ENCODE measurements around the gene SEBOX. TPM values are rescaled to one million over a fixed set of nuclear protein-coding genes. Genes with fewer than 3 reads are reported as not detected.

The SEBOX gene
- polyA plus RNA-seq, 2 of the 4 experiments (the other 2 are of a cell fraction): not detected

DNA sequence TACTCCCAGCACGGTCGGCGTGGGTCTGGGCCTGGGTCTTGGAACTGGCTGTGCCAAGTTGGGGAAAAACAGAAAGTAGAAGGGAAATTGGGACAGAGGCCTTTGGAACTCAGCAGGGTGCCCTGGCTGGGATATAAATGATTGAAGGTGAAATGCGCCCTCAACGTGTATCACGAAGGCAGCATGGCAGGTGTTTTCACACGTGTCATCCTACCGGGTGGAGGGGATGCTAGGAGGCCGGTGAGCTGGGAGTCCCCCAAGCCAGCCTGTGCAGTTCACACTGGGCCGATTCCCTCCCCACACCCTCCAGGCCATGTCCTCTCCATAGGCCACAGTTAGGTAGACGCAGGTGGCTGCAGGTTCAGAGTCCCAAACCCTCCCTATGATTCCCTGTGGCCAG is 23.5 kb downstream of the SEBOX start:
- no peak for FAIRE-seq
- ChIA-PET POLR2A (no interaction called here), CTCF (interaction anchor here (2.1 kb wide), 1 partner anchor 109 kb away, joined by 6 read pairs; no protein-coding TSS in a partner anchor)
- WGBS (ENCODE audit: missing lambda C conversion rate): 93% methylated on average over 11 of the region's 11 CpGs
- no peak for DNase-seq (ENCODE audit: low read depth in 1 of 2, low spot score in 1 of 2)
- H3K4me2 ChIP-seq: no peak overlapping the region
- no peak overlapping the region for H3K4me3 ChIP-seq
- H3K9me3 ChIP-seq: no peaks in the 10 kb centered on the region
- TF ChIP-seq CEBPB (IDR thresholded peaks at IDR 0.05): no peak
- TF ChIP-seq RFX5 (IDR thresholded peaks at IDR 0.05): no peak
- no peak for TF ChIP-seq EHMT2 (IDR thresholded peaks at IDR 0.05; ENCODE audit: low read depth)
- no peak for TF ChIP-seq MYC (IDR thresholded peaks at IDR 0.05; ENCODE audit: borderline replicate concordance, low read length)
- no peak for TF ChIP-seq TP53 (CRISPR knock-in tag; IDR thresholded peaks at IDR 0.05)
- TF ChIP-seq, protein P1, sequence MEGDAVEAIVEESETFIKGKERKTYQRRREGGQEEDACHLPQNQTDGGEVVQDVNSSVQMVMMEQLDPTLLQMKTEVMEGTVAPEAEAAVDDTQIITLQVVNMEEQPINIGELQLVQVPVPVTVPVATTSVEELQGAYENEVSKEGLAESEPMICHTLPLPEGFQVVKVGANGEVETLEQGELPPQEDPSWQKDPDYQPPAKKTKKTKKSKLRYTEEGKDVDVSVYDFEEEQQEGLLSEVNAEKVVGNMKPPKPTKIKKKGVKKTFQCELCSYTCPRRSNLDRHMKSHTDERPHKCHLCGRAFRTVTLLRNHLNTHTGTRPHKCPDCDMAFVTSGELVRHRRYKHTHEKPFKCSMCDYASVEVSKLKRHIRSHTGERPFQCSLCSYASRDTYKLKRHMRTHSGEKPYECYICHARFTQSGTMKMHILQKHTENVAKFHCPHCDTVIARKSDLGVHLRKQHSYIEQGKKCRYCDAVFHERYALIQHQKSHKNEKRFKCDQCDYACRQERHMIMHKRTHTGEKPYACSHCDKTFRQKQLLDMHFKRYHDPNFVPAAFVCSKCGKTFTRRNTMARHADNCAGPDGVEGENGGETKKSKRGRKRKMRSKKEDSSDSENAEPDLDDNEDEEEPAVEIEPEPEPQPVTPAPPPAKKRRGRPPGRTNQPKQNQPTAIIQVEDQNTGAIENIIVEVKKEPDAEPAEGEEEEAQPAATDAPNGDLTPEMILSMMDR (IDR thresholded peaks at IDR 0.05): no peak
- TF ChIP-seq RCOR1 (IDR thresholded peaks at IDR 0.05; ENCODE audit: low read depth, low read length): no peak
- no peak for TF ChIP-seq POLR2AphosphoS2 (conservative IDR thresholded peaks at IDR 0.05; ENCODE audit: low read length)
- no peak for TF ChIP-seq BHLHE40 (IDR thresholded peaks at IDR 0.05; ENCODE audit: low read depth, low read length)
- TF ChIP-seq, protein P2, sequence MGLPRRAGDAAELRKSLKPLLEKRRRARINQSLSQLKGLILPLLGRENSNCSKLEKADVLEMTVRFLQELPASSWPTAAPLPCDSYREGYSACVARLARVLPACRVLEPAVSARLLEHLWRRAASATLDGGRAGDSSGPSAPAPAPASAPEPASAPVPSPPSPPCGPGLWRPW (IDR thresholded peaks at IDR 0.05): no peak
- no peak for TF ChIP-seq ZFP36 (IDR thresholded peaks at IDR 0.05; ENCODE audit: borderline replicate concordance, partially characterized antibody)
- H3K4me1 ChIP-seq: peaks cover 19% of the 10 kb centered on the region
- ATAC-seq: no peak
- H3K27ac ChIP-seq: no peak overlapping the region

GRCh38 chr17:28340374-28340773 is 24.6 kb downstream of the SEBOX start:
- no peak overlapping the region for H3K4me2 ChIP-seq
- ATAC-seq (no peak), FAIRE-seq (no peak), DNase-seq (ENCODE audit: low read depth in 1 of 2, low spot score in 1 of 2) (no peak)
- ChIA-PET POLR2A (no interaction called here), CTCF (interaction anchor here (2.1 kb wide), 1 partner anchor 108 kb away, joined by 6 read pairs; no protein-coding TSS in a partner anchor)
- H3K27ac ChIP-seq: no peak overlapping the region
- 81% methylated on average over 5 of the region's 6 CpGs for WGBS (ENCODE audit: missing lambda C conversion rate)
- no peak overlapping the region for H3K4me3 ChIP-seq
- H3K9me3 ChIP-seq: no peaks in the 10 kb centered on the region
- no peak for TF ChIP-seq USF2 (IDR thresholded peaks at IDR 0.05)
- no peak for TF ChIP-seq RAD21 (conservative IDR thresholded peaks at IDR 0.05 in 1 of 2, IDR thresholded peaks at IDR 0.05 in 1 of 2)
- TF ChIP-seq RNF2 (IDR thresholded peaks at IDR 0.05; ENCODE audit: borderline replicate concordance, low read depth): no peak
- TF ChIP-seq FOSL2 (IDR thresholded peaks at IDR 0.05): no peak
- TF ChIP-seq FOSL2 (CRISPR knock-in tag; IDR thresholded peaks at IDR 0.05): no peak
- TF ChIP-seq POLR2AphosphoS2 (conservative IDR thresholded peaks at IDR 0.05; ENCODE audit: low read length): no peak
- no peak for TF ChIP-seq CHD2 (IDR thresholded peaks at IDR 0.05; ENCODE audit: low read length, partially characterized antibody)
- no peak for TF ChIP-seq EHF (CRISPR knock-in tag; IDR thresholded peaks at IDR 0.05)
- no peak for TF ChIP-seq FOXS1 (CRISPR knock-in tag; IDR thresholded peaks at IDR 0.05)
- no peak for TF ChIP-seq NR3C1 (IDR thresholded peaks at IDR 0.05)
- TF ChIP-seq NPAS2 (CRISPR knock-in tag; IDR thresholded peaks at IDR 0.05; ENCODE audit: borderline replicate concordance): no peak
- no peak for TF ChIP-seq KDM5A (IDR thresholded peaks at IDR 0.05)
- no peak for TF ChIP-seq MYC (IDR thresholded peaks at IDR 0.05; ENCODE audit: borderline replicate concordance, low read length)
- TF ChIP-seq GATA3 (IDR thresholded peaks at IDR 0.05; ENCODE audit: borderline replicate concordance): no peak
- TF ChIP-seq HEYL (CRISPR knock-in tag; IDR thresholded peaks at IDR 0.05): no peak
- no peak for TF ChIP-seq SMC3 (IDR thresholded peaks at IDR 0.05)
- H3K4me1 ChIP-seq: peaks cover 21% of the 10 kb centered on the region

All from A549 (cell line).